ENCODE results near the gene FRMD4A. TPM values are rescaled to one million over a fixed set of nuclear protein-coding genes. Genes with fewer than 3 reads are reported as not detected.
A peak's percentile ranks its signal among the peaks of the same experiment; 100 is the strongest.

The FRMD4A gene
- total RNA-seq (2014; rRNA removed; shearing (Covaris generic); ENCODE audit: low replicate concordance): 2.4 and 8.8 TPM in 2 replicates

GRCh38 chr10:14330388-14331061, at the start of gene FRMD4A:
Gene FRMD4A (minus strand): TSS chr10:14330924.
- Histone ChIP-seq H3K9me3 (peaks cover 6% of the 10 kb centered on the region), H3K27me3 (no peaks in the 10 kb centered on the region), H3K36me3 (no peaks in the 10 kb centered on the region), H3K4me3 (no peak within 1 kb of the TSS)
- DNase-seq: no peak

GRCh38 chr10:14379556-14380280, 49.0 kb upstream of the FRMD4A start:
- no peaks in the 10 kb centered on the region for H3K9me3 ChIP-seq
- H3K36me3 ChIP-seq: no peaks in the 10 kb centered on the region
- no peaks in the 10 kb centered on the region for H3K27me3 ChIP-seq
- DNase-seq: no peak
- no peak overlapping the region for H3K4me3 ChIP-seq

- H3K36me3 ChIP-seq: no peaks in the 10 kb centered on the region
- H3K4me3 ChIP-seq: no peak overlapping the region
- no peaks in the 10 kb centered on the region for H3K27me3 ChIP-seq
- DNase-seq: no peak
- no peaks in the 10 kb centered on the region for H3K9me3 ChIP-seq
These were observed 47.8 kb upstream of the FRMD4A start for GRCh38 chr10:14378387-14378960.

GRCh38 chr10:14377591-14378175, 47.0 kb upstream of the FRMD4A start:
- Histone ChIP-seq H3K36me3 (no peaks in the 10 kb centered on the region), H3K4me3 (no peak overlapping the region), H3K27me3 (no peaks in the 10 kb centered on the region), H3K9me3 (no peaks in the 10 kb centered on the region)
- no peak for DNase-seq

GRCh38 chr10:14374745-14375445, 44.2 kb upstream of the FRMD4A start:
- no peaks in the 10 kb centered on the region for H3K36me3 ChIP-seq
- no peak for DNase-seq
- H3K9me3 ChIP-seq: 0 out of 2 replicates have a peak, but pooled peaks cover under 1% of the 10 kb centered on the region
- no peaks in the 10 kb centered on the region for H3K27me3 ChIP-seq
- H3K4me3 ChIP-seq: no peak overlapping the region

- DNase-seq: no peak
- Histone ChIP-seq H3K36me3 (no peaks in the 10 kb centered on the region), H3K9me3 (0 out of 2 replicates have a peak, but pooled peaks cover 3% of the 10 kb centered on the region), H3K27me3 (no peaks in the 10 kb centered on the region), H3K4me3 (no peak overlapping the region)
These were observed 41.9 kb upstream of the FRMD4A start for GRCh38 chr10:14372606-14373005.

GRCh38 chr10:14371581-14371980, 40.9 kb upstream of the FRMD4A start:
- DNase-seq: no peak
- H3K9me3 ChIP-seq: 0 out of 2 replicates have a peak, but pooled peaks cover 3% of the 10 kb centered on the region
- no peaks in the 10 kb centered on the region for H3K27me3 ChIP-seq
- no peaks in the 10 kb centered on the region for H3K36me3 ChIP-seq
- H3K4me3 ChIP-seq: no peak overlapping the region

GRCh38 chr10:14370894-14371293, 40.2 kb upstream of the FRMD4A start:
- Histone ChIP-seq H3K36me3 (no peaks in the 10 kb centered on the region), H3K27me3 (no peaks in the 10 kb centered on the region), H3K4me3 (no peak overlapping the region), H3K9me3 (0 out of 2 replicates have a peak, but pooled peaks cover 3% of the 10 kb centered on the region)
- DNase-seq: no peak

GRCh38 chr10:14369906-14370305, 39.2 kb upstream of the FRMD4A start:
- Histone ChIP-seq H3K4me3 (no peak overlapping the region), H3K27me3 (no peaks in the 10 kb centered on the region), H3K9me3 (0 out of 2 replicates have a peak, but pooled peaks cover 3% of the 10 kb centered on the region), H3K36me3 (no peaks in the 10 kb centered on the region)
- no peak for DNase-seq

- Histone ChIP-seq H3K27me3 (no peaks in the 10 kb centered on the region), H3K4me3 (no peak overlapping the region), H3K9me3 (0 out of 2 replicates have a peak, but pooled peaks cover 3% of the 10 kb centered on the region), H3K36me3 (no peaks in the 10 kb centered on the region)
- peak; percentile 72 for DNase-seq
These were observed 36.0 kb upstream of the FRMD4A start for GRCh38 chr10:14366760-14367159.

- Histone ChIP-seq H3K4me3 (no peak overlapping the region), H3K9me3 (0 out of 2 replicates have a peak, but pooled peaks cover 3% of the 10 kb centered on the region), H3K27me3 (no peaks in the 10 kb centered on the region), H3K36me3 (no peaks in the 10 kb centered on the region)
- peak; percentile 43 for DNase-seq
These were observed 34.5 kb upstream of the FRMD4A start for GRCh38 chr10:14365266-14365665.

GRCh38 chr10:14362104-14362503, 31.4 kb upstream of the FRMD4A start:
- Histone ChIP-seq H3K27me3 (no peaks in the 10 kb centered on the region), H3K9me3 (no peaks in the 10 kb centered on the region), H3K36me3 (no peaks in the 10 kb centered on the region), H3K4me3 (no peak overlapping the region)
- peak; percentile 15 for DNase-seq

- no peak for DNase-seq
- no peaks in the 10 kb centered on the region for H3K27me3 ChIP-seq
- no peaks in the 10 kb centered on the region for H3K9me3 ChIP-seq
- H3K36me3 ChIP-seq: no peaks in the 10 kb centered on the region
- H3K4me3 ChIP-seq: no peak overlapping the region
These were observed 30.2 kb upstream of the FRMD4A start for GRCh38 chr10:14360961-14361360.

GRCh38 chr10:14360515-14360914, 29.8 kb upstream of the FRMD4A start:
- DNase-seq: no peak
- no peaks in the 10 kb centered on the region for H3K27me3 ChIP-seq
- no peak overlapping the region for H3K4me3 ChIP-seq
- no peaks in the 10 kb centered on the region for H3K9me3 ChIP-seq
- H3K36me3 ChIP-seq: no peaks in the 10 kb centered on the region

- H3K4me3 ChIP-seq: no peak overlapping the region
- DNase-seq: no peak
- H3K9me3 ChIP-seq: no peaks in the 10 kb centered on the region; the same call in 1 of the 2 replicates
- H3K36me3 ChIP-seq: no peaks in the 10 kb centered on the region
- no peaks in the 10 kb centered on the region for H3K27me3 ChIP-seq
These were observed 28.3 kb upstream of the FRMD4A start for GRCh38 chr10:14358886-14359573.

- Histone ChIP-seq H3K4me3 (no peak overlapping the region), H3K9me3 (no peaks in the 10 kb centered on the region; the same call in 1 of the 2 replicates), H3K27me3 (no peaks in the 10 kb centered on the region), H3K36me3 (no peaks in the 10 kb centered on the region)
- DNase-seq: no peak
These were observed 26.2 kb upstream of the FRMD4A start for GRCh38 chr10:14356921-14357320.
